ENCODE results near the gene ITPRID1. TPM values are rescaled to one million over a fixed set of nuclear protein-coding genes. Genes with fewer than 3 reads are reported as not detected.
A peak's percentile ranks its signal among the peaks of the same experiment; 100 is the strongest.

The ITPRID1 gene
- total RNA-seq, 4 donors from 2014 or later: 0.49 TPM; not detected in 3

DNA sequence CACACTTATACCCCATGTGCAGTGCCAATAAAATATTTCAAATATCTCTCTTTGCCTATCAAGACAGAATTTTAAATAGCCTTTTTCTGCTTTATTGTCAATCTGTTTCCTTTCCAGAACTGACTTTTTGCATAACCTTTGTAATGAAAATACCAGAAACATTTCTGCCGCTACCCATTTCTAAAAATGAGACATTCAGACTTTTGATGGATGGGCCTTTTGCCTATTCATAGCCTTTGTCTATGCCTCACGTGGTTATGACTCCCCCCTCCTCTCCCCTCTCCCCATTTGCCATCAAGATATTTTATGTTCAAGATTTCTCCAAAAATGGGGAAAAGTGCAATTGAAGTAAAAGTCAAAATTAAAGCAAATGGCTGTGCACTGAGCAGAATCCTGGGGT is 179.0 kb downstream of the ITPRID1 start:
- WGBS, 2 donors (ENCODE audit: low coverage in 1 of 2): 39 to 51% methylated on average over 2 of the region's 2 CpGs
- ATAC-seq: no peak
- H3K27me3 ChIP-seq: no peaks in the 10 kb centered on the region
- no peaks in the 10 kb centered on the region for H3K4me1 ChIP-seq
- no peak overlapping the region for H3K27ac ChIP-seq
- no peaks in the 10 kb centered on the region for H3K36me3 ChIP-seq
- TF ChIP-seq POLR2A (IDR thresholded peaks at IDR 0.05): no peak
- TF ChIP-seq EP300 (IDR thresholded peaks at IDR 0.05): no peak
- TF ChIP-seq CTCF (IDR thresholded peaks at IDR 0.05): no peak
- no peak for TF ChIP-seq POLR2AphosphoS5 (IDR thresholded peaks at IDR 0.05)
- no peak overlapping the region for H3K4me3 ChIP-seq
- no peaks in the 10 kb centered on the region for H3K9me3 ChIP-seq

- no peaks in the 10 kb centered on the region for H3K27me3 ChIP-seq
- WGBS, 2 donors (ENCODE audit: low coverage in 1 of 2): 60 to 67% methylated on average over 5 to 6 of the region's 6 CpGs
- H3K36me3 ChIP-seq: no peaks in the 10 kb centered on the region
- no peaks in the 10 kb centered on the region for H3K9me3 ChIP-seq
- no peak overlapping the region for H3K4me3 ChIP-seq
- TF ChIP-seq POLR2A (IDR thresholded peaks at IDR 0.05) (no peak), POLR2AphosphoS5 (IDR thresholded peaks at IDR 0.05) (no peak), EP300 (IDR thresholded peaks at IDR 0.05) (no peak), CTCF (IDR thresholded peaks at IDR 0.05) (no peak)
- no peaks in the 10 kb centered on the region for H3K4me1 ChIP-seq
- ATAC-seq: peak; percentile 77
- H3K27ac ChIP-seq: no peak overlapping the region
Observed at GRCh38 chr7:31695859-31696614, 182.1 kb downstream of the ITPRID1 start.

- no peak for TF ChIP-seq EP300 (IDR thresholded peaks at IDR 0.05)
- no peak for TF ChIP-seq POLR2AphosphoS5 (IDR thresholded peaks at IDR 0.05)
- no peak for TF ChIP-seq CTCF (IDR thresholded peaks at IDR 0.05)
- TF ChIP-seq POLR2A (IDR thresholded peaks at IDR 0.05): no peak
- WGBS, 2 donors (ENCODE audit: low coverage in 1 of 2): 40% methylated on average over 2 of the region's 2 CpGs; no CpG with 5 or more reads in 1 of the 2 donors
- Histone ChIP-seq H3K9me3 (no peaks in the 10 kb centered on the region), H3K4me3 (no peak overlapping the region), H3K27ac (no peak overlapping the region), H3K4me1 (no peaks in the 10 kb centered on the region), H3K36me3 (no peaks in the 10 kb centered on the region), H3K27me3 (no peaks in the 10 kb centered on the region)
- ATAC-seq: no peak
Observed at GRCh38 chr7:31699050-31699449, 185.2 kb downstream of the ITPRID1 start.

DNA sequence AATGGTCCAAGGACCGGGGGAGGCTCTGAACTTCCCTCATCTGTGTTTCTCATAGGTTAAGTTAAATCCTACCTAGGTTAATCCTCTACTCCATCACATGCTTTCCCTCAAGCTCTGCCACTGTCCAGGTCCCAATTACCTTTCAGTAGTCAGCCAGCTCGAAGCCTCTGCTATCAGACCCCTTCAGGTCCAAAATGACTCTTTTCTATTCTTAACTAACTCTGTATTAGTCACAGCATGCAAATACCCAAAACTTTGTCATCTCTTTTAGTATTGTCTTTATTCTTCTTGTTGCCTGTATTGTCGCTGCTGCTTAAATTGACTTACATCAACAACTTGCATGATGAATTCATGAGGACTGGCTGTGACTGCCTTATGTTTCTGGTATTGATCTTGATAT is 188.5 kb downstream of the ITPRID1 start:
- H3K9me3 ChIP-seq: no peaks in the 10 kb centered on the region
- H3K27ac ChIP-seq: no peak overlapping the region
- 71 to 80% methylated on average over 3 of the region's 3 CpGs for WGBS, 2 donors (ENCODE audit: low coverage in 1 of 2)
- H3K36me3 ChIP-seq: no peaks in the 10 kb centered on the region
- no peak for ATAC-seq
- TF ChIP-seq POLR2AphosphoS5 (IDR thresholded peaks at IDR 0.05): no peak
- TF ChIP-seq EP300 (IDR thresholded peaks at IDR 0.05): no peak
- TF ChIP-seq POLR2A (IDR thresholded peaks at IDR 0.05): no peak
- no peak for TF ChIP-seq CTCF (IDR thresholded peaks at IDR 0.05)
- no peak overlapping the region for H3K4me3 ChIP-seq
- no peaks in the 10 kb centered on the region for H3K27me3 ChIP-seq
- no peaks in the 10 kb centered on the region for H3K4me1 ChIP-seq

DNA sequence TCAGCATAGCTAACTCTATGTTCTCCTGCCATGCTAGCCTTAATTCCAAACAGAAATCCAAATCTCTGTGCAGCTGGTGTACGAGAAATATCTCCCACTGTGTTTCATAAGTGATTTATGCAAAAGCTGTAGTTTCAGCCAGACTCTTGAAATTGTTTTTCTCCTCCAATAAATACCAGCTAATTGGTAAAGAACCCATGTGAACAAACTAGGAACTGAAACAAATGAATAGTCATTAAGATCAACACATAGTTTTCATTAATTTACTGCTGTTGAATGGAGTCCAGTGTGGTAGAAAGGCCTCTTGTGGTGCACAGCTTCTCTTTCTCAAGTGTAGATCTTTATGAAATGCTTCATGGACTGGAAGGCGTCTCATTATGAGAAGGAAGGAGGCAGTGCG is 191.5 kb downstream of the ITPRID1 start:
- no peak overlapping the region for H3K4me3 ChIP-seq
- H3K36me3 ChIP-seq: no peaks in the 10 kb centered on the region
- no peaks in the 10 kb centered on the region for H3K9me3 ChIP-seq
- TF ChIP-seq POLR2AphosphoS5 (IDR thresholded peaks at IDR 0.05) (no peak), EP300 (IDR thresholded peaks at IDR 0.05) (no peak), POLR2A (IDR thresholded peaks at IDR 0.05) (no peak), CTCF (IDR thresholded peaks at IDR 0.05) (no peak)
- ATAC-seq: no peak
- H3K27ac ChIP-seq: no peak overlapping the region
- WGBS, 2 donors (ENCODE audit: low coverage in 1 of 2): 85 to 93% methylated on average over 3 of the region's 3 CpGs
- no peaks in the 10 kb centered on the region for H3K4me1 ChIP-seq
- no peaks in the 10 kb centered on the region for H3K27me3 ChIP-seq

Data from gastroesophageal sphincter (tissue), 4 donors.